GM12801 (cell line): ENCODE results near the gene FAM83E.

ENCODE experiments used
- TF ChIP-seq, protein P1 (sequence below): IDR thresholded peaks from one replicate; pipeline ENCODE4 v1.5.1; 2011; ENCODE audit warnings: control low read depth; ENCODE audit not compliant: insufficient read length; ENCODE audit errors: extremely low read depth

The FAM83E gene

DNA sequence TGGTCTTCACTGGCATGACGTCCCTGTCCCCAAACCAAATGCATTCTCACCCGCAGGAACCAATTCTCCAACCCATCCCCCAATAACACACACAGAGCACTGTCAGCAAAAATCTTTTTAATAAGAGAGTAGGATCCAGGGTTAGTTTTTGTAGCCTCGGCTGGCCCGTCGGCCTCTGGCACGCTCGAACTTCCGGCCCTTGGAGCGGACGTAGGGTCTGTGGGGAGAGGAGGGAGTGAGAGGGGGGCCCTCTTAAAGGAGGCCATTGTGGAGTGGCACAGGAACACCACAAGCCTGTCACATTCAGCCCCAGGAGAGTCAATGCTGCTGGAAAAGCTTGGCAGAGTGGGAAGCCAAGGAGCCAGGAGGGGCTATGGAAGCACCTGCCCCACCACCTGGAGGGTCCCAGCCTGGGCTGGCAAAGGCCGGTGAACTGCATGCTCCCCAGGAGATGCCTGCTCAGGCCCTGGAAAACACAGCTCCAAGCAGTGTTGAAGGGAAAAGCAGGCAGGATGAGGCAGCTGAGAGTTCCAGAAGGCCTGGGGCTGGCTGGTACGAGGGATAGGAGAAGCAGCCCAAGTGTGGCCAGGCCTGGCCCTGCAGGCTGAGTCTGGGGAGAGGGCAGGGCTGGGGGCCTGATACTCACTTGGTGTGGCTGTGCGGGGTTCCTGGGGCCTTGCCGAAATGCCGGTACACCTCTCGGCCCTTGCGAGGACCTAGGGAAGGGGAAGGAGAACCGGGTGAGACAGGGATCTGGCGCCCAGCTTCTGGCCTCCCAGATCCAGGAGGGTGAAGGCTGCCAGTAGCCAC lies 560 bp upstream of the FAM83E start:
- TF ChIP-seq, protein P1, sequence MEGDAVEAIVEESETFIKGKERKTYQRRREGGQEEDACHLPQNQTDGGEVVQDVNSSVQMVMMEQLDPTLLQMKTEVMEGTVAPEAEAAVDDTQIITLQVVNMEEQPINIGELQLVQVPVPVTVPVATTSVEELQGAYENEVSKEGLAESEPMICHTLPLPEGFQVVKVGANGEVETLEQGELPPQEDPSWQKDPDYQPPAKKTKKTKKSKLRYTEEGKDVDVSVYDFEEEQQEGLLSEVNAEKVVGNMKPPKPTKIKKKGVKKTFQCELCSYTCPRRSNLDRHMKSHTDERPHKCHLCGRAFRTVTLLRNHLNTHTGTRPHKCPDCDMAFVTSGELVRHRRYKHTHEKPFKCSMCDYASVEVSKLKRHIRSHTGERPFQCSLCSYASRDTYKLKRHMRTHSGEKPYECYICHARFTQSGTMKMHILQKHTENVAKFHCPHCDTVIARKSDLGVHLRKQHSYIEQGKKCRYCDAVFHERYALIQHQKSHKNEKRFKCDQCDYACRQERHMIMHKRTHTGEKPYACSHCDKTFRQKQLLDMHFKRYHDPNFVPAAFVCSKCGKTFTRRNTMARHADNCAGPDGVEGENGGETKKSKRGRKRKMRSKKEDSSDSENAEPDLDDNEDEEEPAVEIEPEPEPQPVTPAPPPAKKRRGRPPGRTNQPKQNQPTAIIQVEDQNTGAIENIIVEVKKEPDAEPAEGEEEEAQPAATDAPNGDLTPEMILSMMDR = no peak

DNA sequence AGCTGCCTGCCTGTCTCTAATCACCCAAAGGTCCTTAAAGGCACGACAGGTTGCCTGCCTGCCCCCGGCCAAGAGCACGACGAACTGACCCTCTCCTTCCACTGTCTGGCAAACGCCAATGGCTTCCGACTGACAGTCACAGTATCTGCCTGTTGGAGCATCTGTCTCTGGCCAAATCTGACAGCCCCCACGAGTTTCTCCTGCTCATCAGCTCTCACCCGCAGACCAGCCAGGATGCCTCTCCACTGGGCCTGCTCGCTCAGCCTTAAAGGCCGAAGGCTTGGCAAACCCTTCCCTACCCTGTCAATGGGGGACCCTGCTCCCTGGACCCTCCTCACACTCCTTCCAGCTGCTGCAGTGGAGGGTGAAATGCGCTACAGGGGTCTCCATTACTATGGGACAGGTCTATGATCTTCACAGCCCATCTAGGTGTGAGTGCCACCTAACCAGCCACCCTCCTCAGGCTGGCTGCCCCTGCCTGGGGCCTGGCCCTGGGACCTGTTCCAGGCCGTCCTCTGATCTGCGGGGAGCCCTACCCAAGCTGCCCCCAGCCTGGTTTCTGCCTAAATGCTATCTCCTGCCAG lies 932 bp downstream of the FAM83E start:
- TF ChIP-seq, protein P1 = no peak

GRCh38 chr19:48613024-48613851 lies 1.6 kb downstream of the FAM83E start:
- TF ChIP-seq, protein P1 = no peak

- TF ChIP-seq, protein P1 = no peak
These were observed 3.0 kb downstream of the FAM83E start for GRCh38 chr19:48611872-48612271.

GRCh38 chr19:48609571-48610108 lies 5.2 kb downstream of the FAM83E start:
- TF ChIP-seq, protein P1 = no peak

- TF ChIP-seq, protein P1 = peak; percentile 43
These were observed 6.0 kb downstream of the FAM83E start for GRCh38 chr19:48608798-48609263.

DNA sequence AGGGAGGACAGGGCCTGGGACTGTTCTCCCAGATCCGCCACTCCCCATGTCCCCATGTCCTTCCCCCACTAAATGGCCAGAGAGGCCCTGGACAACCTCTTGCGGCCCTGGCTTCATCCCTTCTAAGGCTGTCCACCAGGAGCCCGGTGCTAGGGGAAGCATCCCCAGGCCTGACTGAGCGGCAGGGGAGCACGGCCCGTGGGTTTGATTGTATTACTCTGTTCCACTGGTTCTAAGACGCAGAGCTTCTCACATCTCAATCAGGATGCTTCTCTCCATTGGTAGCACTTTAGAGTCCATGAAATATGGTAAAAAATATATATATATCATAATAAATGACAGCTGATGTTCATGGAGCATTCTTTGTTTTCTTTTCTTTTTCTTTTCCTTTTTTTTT lies 7.5 kb downstream of the FAM83E start:
- TF ChIP-seq, protein P1 = no peak
